ENCODE data around the gene TBC1D7. TPM values are rescaled to one million over a fixed set of nuclear protein-coding genes. Genes with fewer than 3 reads are reported as not detected.

Gene TBC1D7
- polyA plus RNA-seq, 1 donor from 2014 or later, result 67.9 TPM

- no peak overlapping the region for H2AFZ ChIP-seq (ENCODE audit: low read depth, low read length)
- no peak overlapping the region for H3K27ac ChIP-seq (ENCODE audit: low read length)
- H3F3A ChIP-seq (ENCODE audit: insufficient read depth, low read length, poor library complexity, severe bottlenecking), result no peaks in the 10 kb centered on the region
- H3K9me3 ChIP-seq (ENCODE audit: low read length), result no peaks in the 10 kb centered on the region
- H3K4me3 ChIP-seq (ENCODE audit: low read length), result no peak overlapping the region
- no peak overlapping the region for H3K4me2 ChIP-seq (ENCODE audit: low read length)
- no peak overlapping the region for H3K9ac ChIP-seq (ENCODE audit: low read length)
- peaks cover 7% of the 10 kb centered on the region for H3K36me3 ChIP-seq (ENCODE audit: insufficient read depth, low read length)
- TF ChIP-seq SMC3 (conservative IDR thresholded peaks at IDR 0.05; ENCODE audit: poor library complexity), result no peak
- TF ChIP-seq CTCF (IDR thresholded peaks at IDR 0.05; ENCODE audit: poor library complexity, severe bottlenecking), result no peak
- no peak for TF ChIP-seq EP300 (conservative IDR thresholded peaks at IDR 0.05; ENCODE audit: poor library complexity, severe bottlenecking)
- TF ChIP-seq RAD21 (conservative IDR thresholded peaks at IDR 0.05), result no peak
- TF ChIP-seq POLR2AphosphoS5 (IDR thresholded peaks at IDR 0.05), result no peak
- no peak for TF ChIP-seq TAF1 (IDR thresholded peaks at IDR 0.05; ENCODE audit: low read depth)
- TF ChIP-seq REST (IDR thresholded peaks at IDR 0.05; ENCODE audit: borderline replicate concordance), result no peak
- no peaks in the 10 kb centered on the region for H3K9me2 ChIP-seq (ENCODE audit: insufficient read depth, low read length)
- no peaks in the 10 kb centered on the region for H3K79me2 ChIP-seq (replicated peaks; ENCODE audit: insufficient read depth, low read length)
- no peaks in the 10 kb centered on the region for H4K20me1 ChIP-seq (ENCODE audit: insufficient read depth)
- no peaks in the 10 kb centered on the region for H3K27me3 ChIP-seq (ENCODE audit: insufficient read depth, low read depth, low read length)
Measured at GRCh38 chr6:13360671-13361540, 32.6 kb upstream of the TBC1D7 start.

- Histone ChIP-seq H3F3A (ENCODE audit: insufficient read depth, low read length, poor library complexity, severe bottlenecking) (no peaks in the 10 kb centered on the region), H2AFZ (ENCODE audit: low read depth, low read length) (no peak overlapping the region), H3K27me3 (ENCODE audit: insufficient read depth, low read depth, low read length) (no peaks in the 10 kb centered on the region), H3K4me3 (ENCODE audit: low read length) (no peak overlapping the region), H3K36me3 (ENCODE audit: insufficient read depth, low read length) (no peaks in the 10 kb centered on the region), H3K9ac (ENCODE audit: low read length) (no peak overlapping the region), H4K20me1 (ENCODE audit: insufficient read depth) (no peaks in the 10 kb centered on the region), H3K9me3 (ENCODE audit: low read length) (no peaks in the 10 kb centered on the region), H3K27ac (ENCODE audit: low read length) (no peak overlapping the region), H3K4me2 (ENCODE audit: low read length) (no peak overlapping the region), H3K79me2 (replicated peaks; ENCODE audit: insufficient read depth, low read length) (no peaks in the 10 kb centered on the region), H3K9me2 (ENCODE audit: insufficient read depth, low read length) (no peaks in the 10 kb centered on the region)
- TF ChIP-seq RAD21 (conservative IDR thresholded peaks at IDR 0.05), result no peak
Measured at GRCh38 chr6:13359287-13359686, 30.9 kb upstream of the TBC1D7 start.

DNA sequence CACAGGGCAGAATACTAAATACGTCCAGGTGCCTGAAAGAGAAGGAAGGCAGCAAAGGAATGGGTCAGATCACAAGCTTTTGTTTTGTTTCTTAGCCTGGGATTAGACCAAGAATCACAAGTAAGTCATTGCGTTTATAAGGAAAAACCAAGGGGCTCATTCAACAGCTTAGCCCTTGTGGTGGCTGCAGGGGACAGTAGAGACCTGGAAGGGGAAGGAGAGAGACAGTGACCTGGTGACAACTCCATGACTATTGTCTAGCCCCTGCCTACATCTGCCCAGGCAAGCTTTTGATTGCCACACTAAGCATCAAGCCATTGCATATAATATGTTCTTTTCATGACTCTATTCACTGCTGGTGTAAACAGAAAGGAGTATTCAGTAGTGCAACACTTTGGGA is 30.2 kb upstream of the TBC1D7 start:
- Histone ChIP-seq H3K4me3 (ENCODE audit: low read length) (no peak overlapping the region), H3K9me2 (ENCODE audit: insufficient read depth, low read length) (no peaks in the 10 kb centered on the region), H3K9me3 (ENCODE audit: low read length) (no peaks in the 10 kb centered on the region), H3K79me2 (replicated peaks; ENCODE audit: insufficient read depth, low read length) (no peaks in the 10 kb centered on the region), H3K27ac (ENCODE audit: low read length) (no peak overlapping the region), H3K9ac (ENCODE audit: low read length) (no peak overlapping the region), H2AFZ (ENCODE audit: low read depth, low read length) (no peak overlapping the region), H3F3A (ENCODE audit: insufficient read depth, low read length, poor library complexity, severe bottlenecking) (no peaks in the 10 kb centered on the region), H3K36me3 (ENCODE audit: insufficient read depth, low read length) (no peaks in the 10 kb centered on the region), H4K20me1 (ENCODE audit: insufficient read depth) (no peaks in the 10 kb centered on the region), H3K4me2 (ENCODE audit: low read length) (no peak overlapping the region), H3K27me3 (ENCODE audit: insufficient read depth, low read depth, low read length) (no peaks in the 10 kb centered on the region)
- TF ChIP-seq TAF1 (IDR thresholded peaks at IDR 0.05; ENCODE audit: low read depth), result no peak
- TF ChIP-seq RAD21 (conservative IDR thresholded peaks at IDR 0.05), result no peak
- TF ChIP-seq EZH2 (IDR thresholded peaks at IDR 0.05; ENCODE audit: borderline replicate concordance, insufficient read depth, low read length, poor library complexity, severe bottlenecking), result no peak
- TF ChIP-seq EP300 (conservative IDR thresholded peaks at IDR 0.05; ENCODE audit: poor library complexity, severe bottlenecking), result no peak
- no peak for TF ChIP-seq CTCF (IDR thresholded peaks at IDR 0.05; ENCODE audit: poor library complexity, severe bottlenecking)
- TF ChIP-seq POLR2AphosphoS5 (IDR thresholded peaks at IDR 0.05), result no peak
- no peak for TF ChIP-seq SMC3 (conservative IDR thresholded peaks at IDR 0.05; ENCODE audit: poor library complexity)
- TF ChIP-seq MXI1 (conservative IDR thresholded peaks at IDR 0.05; ENCODE audit: poor library complexity, severe bottlenecking), result no peak
- TF ChIP-seq REST (IDR thresholded peaks at IDR 0.05; ENCODE audit: borderline replicate concordance), result no peak
